Liver (tissue), 9 donors: ENCODE data around the gene LOXHD1. TPM values are rescaled to one million over a fixed set of nuclear protein-coding genes. Genes with fewer than 3 reads are reported as not detected.

ENCODE experiments used
- DNase-seq: peaks from one replicate; pipeline ENCODE4 v3.0.0-alpha.2; 2017; ENCODE audit warnings: low spot score
- H3K27ac ChIP-seq, 2 donors: one replicate each; pipeline ENCODE4 v1.7.0; 2013; ENCODE audit warnings: inconsistent platforms in 2 of 2, low read length in 2 of 2, control low read depth in 1 of 2, low read depth in 1 of 2, mild to moderate bottlenecking in 1 of 2
- H3K27me3 ChIP-seq, 4 donors: one replicate each; pipeline versions ENCODE4 v1.6.1 to v1.7.0; 2013; ENCODE audit warnings: low read length in 3 of 4, inconsistent platforms in 1 of 4, mild to moderate bottlenecking in 1 of 4, moderate library complexity in 1 of 4; ENCODE audit not compliant: control insufficient read depth in 4 of 4, insufficient read depth in 4 of 4
- H3K36me3 ChIP-seq, 4 donors: one replicate each; pipeline versions ENCODE4 v1.6.1 to v1.7.0; 2013; ENCODE audit warnings: low read length in 3 of 4, mild to moderate bottlenecking in 3 of 4, low read depth in 1 of 4, moderate library complexity in 1 of 4; ENCODE audit not compliant: control insufficient read depth in 4 of 4, insufficient read depth in 3 of 4
- H3K4me1 ChIP-seq, 4 donors: one replicate each; pipeline versions ENCODE4 v1.6.1 to v1.7.0; 2013; ENCODE audit warnings: low read length in 3 of 4, mild to moderate bottlenecking in 3 of 4, moderate library complexity in 1 of 4; ENCODE audit not compliant: control insufficient read depth in 4 of 4, insufficient read depth in 4 of 4
- H3K4me3 ChIP-seq, 3 donors: one replicate each; pipeline versions ENCODE4 v1.6.1 to v1.7.0; 2013; ENCODE audit warnings: low read length in 3 of 3, control low read depth in 1 of 3, low read depth in 1 of 3, mild to moderate bottlenecking in 1 of 3
- H3K9ac ChIP-seq, 2 donors: one replicate each; pipeline ENCODE4 v1.7.0; 2013; ENCODE audit warnings: low read length in 2 of 2, mild to moderate bottlenecking in 2 of 2, moderate library complexity in 2 of 2, control low read depth in 1 of 2, low read depth in 1 of 2
- H3K9me3 ChIP-seq, 4 donors: one replicate each; pipeline versions ENCODE4 v1.6.1 to v1.7.0; 2013; ENCODE audit warnings: low read length in 3 of 4; ENCODE audit not compliant: control insufficient read depth in 4 of 4
- CTCF ChIP-seq: fragments of 150-350 bp; IDR thresholded peaks from 2 replicates; pipeline ENCODE4 v1.5.1; 2017; ENCODE audit warnings: improper control_type of control experiment, low read depth, low read length; ENCODE audit not compliant: missing input control
- EGR1 ChIP-seq, 2 donors: IDR thresholded peaks; 2 replicates each; pipeline ENCODE4 v1.6.1; 2016 to 2018; ENCODE audit warnings: antibody characterized with exemption in 2 of 2, low read depth in 2 of 2
- FOXA1 ChIP-seq: IDR thresholded peaks from 2 replicates; pipeline ENCODE4 v1.6.1; 2016; ENCODE audit warnings: antibody characterized with exemption
- FOXA2 ChIP-seq: IDR thresholded peaks from 2 replicates; pipeline ENCODE4 v1.6.1; 2016; ENCODE audit warnings: antibody characterized with exemption
- GABPA ChIP-seq, 2 donors: IDR thresholded peaks in 1 of 2; conservative IDR thresholded peaks in 1 of 2; 2 replicates each; pipeline ENCODE4 v1.6.1; 2016; ENCODE audit warnings: antibody characterized with exemption in 2 of 2, mild to moderate bottlenecking in 1 of 2, moderate library complexity in 1 of 2
- HNF4A ChIP-seq, 2 donors: conservative IDR thresholded peaks; 2 replicates each; pipeline ENCODE4 v1.6.1; 2016; ENCODE audit warnings: antibody characterized with exemption in 2 of 2, mild to moderate bottlenecking in 2 of 2
- HNF4G ChIP-seq: IDR thresholded peaks from 2 replicates; pipeline ENCODE4 v1.6.1; 2016; ENCODE audit warnings: antibody characterized with exemption
- JUND ChIP-seq, 2 donors: IDR thresholded peaks; 2 replicates each; pipeline ENCODE4 v1.6.1; 2016; ENCODE audit warnings: antibody characterized with exemption in 2 of 2
- NR2F2 ChIP-seq: IDR thresholded peaks from 2 replicates; pipeline ENCODE4 v1.6.1; 2016; ENCODE audit warnings: antibody characterized with exemption
- RAD21 ChIP-seq, 2 donors: IDR thresholded peaks; 2 replicates each; pipeline ENCODE4 v1.6.1; 2016; ENCODE audit warnings: antibody characterized with exemption in 2 of 2, mild to moderate bottlenecking in 2 of 2
- RXRA ChIP-seq, 2 donors: IDR thresholded peaks; 2 replicates each; pipeline ENCODE4 v1.6.1; 2017 to 2018; ENCODE audit warnings: antibody characterized with exemption in 2 of 2, mild to moderate bottlenecking in 1 of 2
- SP1 ChIP-seq: IDR thresholded peaks from 2 replicates; pipeline ENCODE4 v1.6.1; 2018; ENCODE audit warnings: antibody characterized with exemption, mild to moderate bottlenecking
- TAF1 ChIP-seq: conservative IDR thresholded peaks from 2 replicates; pipeline ENCODE4 v1.6.1; 2016; ENCODE audit warnings: antibody characterized with exemption, mild to moderate bottlenecking
- YY1 ChIP-seq: IDR thresholded peaks from 2 replicates; pipeline ENCODE4 v1.6.1; 2016; ENCODE audit warnings: antibody characterized with exemption, mild to moderate bottlenecking
- ZBTB33 ChIP-seq: IDR thresholded peaks from 2 replicates; pipeline ENCODE4 v1.6.1; 2016; ENCODE audit warnings: antibody characterized with exemption
- WGBS: extraction: QIAGEN DNeasy Blood & Tissue Kit; methylation state at CpG from one replicate; pipeline ENCODE4 v1.1.7; 2013; 5-methylcytosine and 5-hydroxymethylcytosine counted together
- polyA plus RNA-seq, 2 donors: library from polyadenylated mRNA; stranded (reverse) in 1 of 2; unstranded in 1 of 2; fragments of 200-250 nt in 1 of 2; fragments of >200 nt in 1 of 2; fragmentation: Nextera tagmentation in 1 of 2; extraction: Ambion mirVana in 1 of 2; gene quantifications; one replicate each; pipeline versions ENCODE4 v1.2.1 to v1.2.3, GENCODE V29; 2013 to 2015
- total RNA-seq, 2 donors: library from RNA; depleted of rRNA; stranded (reverse); fragments of >200 nt; gene quantifications; one replicate each; pipeline ENCODE4 v1.2.3, GENCODE V29; 2014
- TF ChIP-seq, protein P1 (sequence below): IDR thresholded peaks from 2 replicates; pipeline ENCODE4 v1.6.1; 2016; ENCODE audit warnings: antibody characterized with exemption, mild to moderate bottlenecking
- TF ChIP-seq, protein P2 (sequence below): IDR thresholded peaks from 2 replicates; pipeline ENCODE4 v1.6.1; 2016; ENCODE audit warnings: antibody characterized with exemption
- TF ChIP-seq, protein P3 (sequence below): IDR thresholded peaks from 2 replicates; pipeline ENCODE4 v1.6.1; 2016; ENCODE audit warnings: antibody characterized with exemption
- donor health status: healthy.
- donor health status: healthy.
- donor health status: healthy.
- donor health status: healthy.
- donor health status: healthy.

Gene LOXHD1
- total and polyA plus RNA-seq, 4 donors = 0.09 to 0.25 TPM; not detected in 2

DNA sequence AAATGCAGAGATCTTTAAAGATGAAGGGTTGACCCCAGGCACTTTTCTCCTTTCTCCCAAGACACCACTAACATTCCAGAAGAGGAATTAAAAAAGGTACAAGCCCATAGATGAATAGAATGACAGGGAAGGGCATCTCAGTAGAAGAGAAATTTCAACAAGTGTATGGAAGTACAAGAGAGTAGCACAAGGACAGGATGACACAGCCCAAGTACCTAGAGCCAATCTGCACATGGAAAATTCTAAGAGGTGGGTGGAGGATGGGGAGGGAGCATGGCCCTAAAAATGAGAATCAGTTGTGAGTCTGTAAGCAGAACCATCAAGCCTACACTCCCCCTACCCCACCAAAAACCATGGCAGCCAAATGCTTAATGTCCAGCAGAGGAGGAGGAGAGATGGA is 39.7 kb upstream of the LOXHD1 start:
- no peaks in the 10 kb centered on the region for H3K27me3 ChIP-seq
- H3K27ac ChIP-seq = no peak overlapping the region
- H3K36me3 ChIP-seq = no peaks in the 10 kb centered on the region
- H3K9me3 ChIP-seq = no peaks in the 10 kb centered on the region
- no peak overlapping the region for H3K4me3 ChIP-seq
- H3K9ac ChIP-seq = no peak overlapping the region
- TF ChIP-seq NR2F2 (no peak), FOXA2 (no peak), ZBTB33 (no peak), SP1 (no peak), GABPA (IDR thresholded peaks at IDR 0.05 in 1 of 2, conservative IDR thresholded peaks at IDR 0.05 in 1 of 2) (no peak), HNF4A (conservative IDR thresholded peaks at IDR 0.05) (no peak)
- TF ChIP-seq, protein P1, sequence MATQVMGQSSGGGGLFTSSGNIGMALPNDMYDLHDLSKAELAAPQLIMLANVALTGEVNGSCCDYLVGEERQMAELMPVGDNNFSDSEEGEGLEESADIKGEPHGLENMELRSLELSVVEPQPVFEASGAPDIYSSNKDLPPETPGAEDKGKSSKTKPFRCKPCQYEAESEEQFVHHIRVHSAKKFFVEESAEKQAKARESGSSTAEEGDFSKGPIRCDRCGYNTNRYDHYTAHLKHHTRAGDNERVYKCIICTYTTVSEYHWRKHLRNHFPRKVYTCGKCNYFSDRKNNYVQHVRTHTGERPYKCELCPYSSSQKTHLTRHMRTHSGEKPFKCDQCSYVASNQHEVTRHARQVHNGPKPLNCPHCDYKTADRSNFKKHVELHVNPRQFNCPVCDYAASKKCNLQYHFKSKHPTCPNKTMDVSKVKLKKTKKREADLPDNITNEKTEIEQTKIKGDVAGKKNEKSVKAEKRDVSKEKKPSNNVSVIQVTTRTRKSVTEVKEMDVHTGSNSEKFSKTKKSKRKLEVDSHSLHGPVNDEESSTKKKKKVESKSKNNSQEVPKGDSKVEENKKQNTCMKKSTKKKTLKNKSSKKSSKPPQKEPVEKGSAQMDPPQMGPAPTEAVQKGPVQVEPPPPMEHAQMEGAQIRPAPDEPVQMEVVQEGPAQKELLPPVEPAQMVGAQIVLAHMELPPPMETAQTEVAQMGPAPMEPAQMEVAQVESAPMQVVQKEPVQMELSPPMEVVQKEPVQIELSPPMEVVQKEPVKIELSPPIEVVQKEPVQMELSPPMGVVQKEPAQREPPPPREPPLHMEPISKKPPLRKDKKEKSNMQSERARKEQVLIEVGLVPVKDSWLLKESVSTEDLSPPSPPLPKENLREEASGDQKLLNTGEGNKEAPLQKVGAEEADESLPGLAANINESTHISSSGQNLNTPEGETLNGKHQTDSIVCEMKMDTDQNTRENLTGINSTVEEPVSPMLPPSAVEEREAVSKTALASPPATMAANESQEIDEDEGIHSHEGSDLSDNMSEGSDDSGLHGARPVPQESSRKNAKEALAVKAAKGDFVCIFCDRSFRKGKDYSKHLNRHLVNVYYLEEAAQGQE = no peak
- TF ChIP-seq, protein P2, sequence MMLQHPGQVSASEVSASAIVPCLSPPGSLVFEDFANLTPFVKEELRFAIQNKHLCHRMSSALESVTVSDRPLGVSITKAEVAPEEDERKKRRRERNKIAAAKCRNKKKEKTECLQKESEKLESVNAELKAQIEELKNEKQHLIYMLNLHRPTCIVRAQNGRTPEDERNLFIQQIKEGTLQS = no peak
- DNase-seq = no peak
- H3K4me1 ChIP-seq = no peaks in the 10 kb centered on the region

GRCh38 chr18:46696268-46696667 is 39.2 kb upstream of the LOXHD1 start:
- 71% methylated on average over 3 of the region's 3 CpGs for WGBS
- H3K9me3 ChIP-seq = no peaks in the 10 kb centered on the region
- no peaks in the 10 kb centered on the region for H3K27me3 ChIP-seq
- DNase-seq = no peak
- no peak overlapping the region for H3K4me3 ChIP-seq
- no peak overlapping the region for H3K9ac ChIP-seq
- H3K36me3 ChIP-seq = no peaks in the 10 kb centered on the region
- no peaks in the 10 kb centered on the region for H3K4me1 ChIP-seq
- no peak overlapping the region for H3K27ac ChIP-seq
- TF ChIP-seq JUND (IDR thresholded peaks at IDR 0.05) (no peak), CTCF (no peak), RAD21 (IDR thresholded peaks at IDR 0.05) (no peak), GABPA (IDR thresholded peaks at IDR 0.05 in 1 of 2, conservative IDR thresholded peaks at IDR 0.05 in 1 of 2) (no peak), SP1 (no peak), EGR1 (IDR thresholded peaks at IDR 0.05; ENCODE audit: low read depth in 2 of 2) (no peak), TAF1 (no peak), NR2F2 (no peak), FOXA2 (no peak), HNF4G (no peak), RXRA (IDR thresholded peaks at IDR 0.05) (no peak), YY1 (no peak), FOXA1 (no peak), ZBTB33 (no peak)
- TF ChIP-seq, protein P2 = no peak
- TF ChIP-seq, protein P3, sequence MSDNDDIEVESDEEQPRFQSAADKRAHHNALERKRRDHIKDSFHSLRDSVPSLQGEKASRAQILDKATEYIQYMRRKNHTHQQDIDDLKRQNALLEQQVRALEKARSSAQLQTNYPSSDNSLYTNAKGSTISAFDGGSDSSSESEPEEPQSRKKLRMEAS = no peak
